G401 (cell line): ENCODE data around the gene CLCNKB. TPM values are rescaled to one million over a fixed set of nuclear protein-coding genes. Genes with fewer than 3 reads are reported as not detected.

Experiments used
- DNase-seq: peaks from one replicate; pipeline ENCODE4 v3.0.0-alpha.2; 2015; ENCODE audit warnings: low spot score
- in situ Hi-C: cut with HindIII; loops from 2 replicates; pipeline ENCODE4 v1.10.0; 2016; ENCODE audit warnings: low sequenced_read_pairs, mixed read lengths
- total RNA-seq: library from RNA; depleted of rRNA; stranded (reverse); fragments of >200 nt; shearing (Covaris generic); gene quantifications from 2 replicates; pipeline ENCODE4 v1.2.3, GENCODE V29; 2014; rRNA removed

CLCNKB gene
- total RNA-seq, 1 experiment from 2014 or later = 1.3 TPM

DNA sequence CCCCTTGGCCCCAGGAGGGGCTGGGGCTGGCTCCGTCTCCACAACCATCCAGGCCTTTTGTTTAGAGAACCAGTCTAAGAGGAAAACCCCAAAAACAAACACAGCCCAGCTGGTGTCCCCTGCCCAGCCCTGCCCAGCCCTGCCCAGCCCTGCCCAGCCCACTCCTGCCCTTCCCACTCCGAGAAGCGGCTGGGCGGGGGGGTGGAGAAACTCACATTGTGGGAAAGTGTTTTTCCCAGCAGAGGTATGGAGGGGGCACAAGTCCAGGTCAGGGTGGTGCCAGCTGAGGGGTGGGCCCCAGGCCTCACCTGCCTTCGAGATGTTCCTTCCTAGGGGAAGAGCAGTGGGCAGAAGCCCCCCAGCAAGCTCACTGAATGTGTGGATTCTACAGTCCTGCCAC, 39.9 kb downstream of the CLCNKB start:
- in situ Hi-C loops = no loop called here
- DNase-seq = no peak

DNA sequence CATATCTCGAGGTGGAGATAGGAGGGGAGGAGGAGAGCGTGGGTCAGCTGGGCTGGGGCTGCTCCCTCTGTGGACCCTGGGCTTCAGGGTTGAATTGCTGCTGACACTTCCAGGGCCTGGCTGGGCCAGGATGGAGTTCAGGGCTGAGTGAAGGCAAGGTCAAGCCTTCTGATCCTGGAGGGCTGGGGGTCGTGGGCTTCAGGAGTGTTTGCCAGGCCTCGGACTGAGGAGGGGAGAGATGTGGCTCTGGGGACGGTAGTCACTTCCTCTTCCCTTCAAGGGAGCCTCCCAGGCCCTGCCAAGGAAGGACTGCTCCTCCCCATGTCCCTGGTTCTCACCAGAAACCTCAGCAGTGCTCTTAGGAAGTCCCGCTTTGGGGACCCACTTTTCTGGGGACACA, 41.9 kb downstream of the CLCNKB start:
- in situ Hi-C loops = no loop called here
- DNase-seq = no peak

DNA sequence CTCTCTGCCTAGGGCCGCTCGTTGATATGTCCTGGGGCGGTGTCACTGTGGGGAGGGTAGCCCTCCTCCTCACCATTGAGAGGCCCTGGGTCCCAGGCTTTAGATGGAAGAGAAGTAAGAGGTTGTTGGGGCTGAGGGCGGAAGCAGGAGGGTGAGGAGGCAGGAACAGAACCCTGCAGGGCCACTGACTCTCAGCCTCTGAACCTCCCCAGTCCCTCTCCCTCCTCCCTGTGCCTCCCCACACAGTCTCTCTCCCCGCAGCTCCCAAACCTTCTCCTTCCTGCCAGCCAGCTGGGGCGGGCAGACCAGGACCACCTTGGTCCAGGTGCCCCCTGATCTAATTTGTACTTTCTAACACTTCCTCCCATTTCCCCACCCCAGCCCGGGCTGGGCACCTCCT, 44.2 kb downstream of the CLCNKB start:
- in situ Hi-C loops = no loop called here
- no peak for DNase-seq

DNA sequence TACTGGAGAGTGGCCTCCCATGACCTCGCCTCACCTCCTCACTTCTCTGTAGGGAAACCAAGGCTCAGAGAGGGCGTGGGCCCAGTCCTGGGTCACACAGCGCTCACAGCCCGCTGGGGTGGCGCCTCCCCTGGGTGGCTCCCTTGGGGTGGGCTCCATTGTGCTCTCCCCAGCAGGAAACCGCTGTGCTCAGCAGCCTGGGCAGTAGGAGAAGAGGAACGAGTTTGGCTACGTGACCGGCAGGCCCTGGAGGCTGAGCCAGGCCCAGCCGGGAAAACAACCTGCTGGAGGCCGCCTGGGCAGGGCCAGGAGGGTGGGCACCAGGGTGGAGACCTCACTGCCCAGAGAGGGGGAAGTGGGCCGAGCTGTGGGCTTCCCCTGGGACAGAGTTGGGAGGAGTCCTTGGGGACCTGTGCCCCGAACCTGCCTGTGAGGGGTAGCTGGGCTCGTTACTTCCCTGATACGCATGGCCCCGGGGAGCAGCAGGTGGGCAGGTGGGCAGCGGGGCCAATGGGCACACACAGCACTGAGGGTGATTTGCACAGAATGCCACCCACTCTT, 44.8 kb downstream of the CLCNKB start:
- in situ Hi-C loops = no loop called here
- DNase-seq = no peak

DNA sequence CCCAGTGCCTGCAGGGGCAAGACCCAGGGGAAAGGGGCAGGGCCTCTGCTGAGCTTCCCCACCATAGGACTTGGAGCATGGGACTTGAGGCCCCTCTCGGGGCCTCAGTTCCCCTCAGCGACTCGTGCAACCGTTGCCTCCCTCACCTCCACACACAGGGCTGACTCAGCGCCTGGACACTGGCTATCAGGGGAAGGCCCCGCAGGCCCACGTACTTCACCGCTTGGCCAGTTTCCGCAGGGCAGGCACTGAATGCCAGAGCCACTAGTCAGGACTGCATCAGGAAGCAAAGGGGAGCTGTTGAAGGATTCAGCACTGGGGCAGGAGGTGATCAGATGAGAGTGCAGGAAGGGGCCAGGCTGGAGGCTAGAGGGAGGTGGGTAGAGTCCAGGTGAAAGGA, 45.4 kb downstream of the CLCNKB start:
- DNase-seq = no peak
- in situ Hi-C loops = no loop called here

DNA sequence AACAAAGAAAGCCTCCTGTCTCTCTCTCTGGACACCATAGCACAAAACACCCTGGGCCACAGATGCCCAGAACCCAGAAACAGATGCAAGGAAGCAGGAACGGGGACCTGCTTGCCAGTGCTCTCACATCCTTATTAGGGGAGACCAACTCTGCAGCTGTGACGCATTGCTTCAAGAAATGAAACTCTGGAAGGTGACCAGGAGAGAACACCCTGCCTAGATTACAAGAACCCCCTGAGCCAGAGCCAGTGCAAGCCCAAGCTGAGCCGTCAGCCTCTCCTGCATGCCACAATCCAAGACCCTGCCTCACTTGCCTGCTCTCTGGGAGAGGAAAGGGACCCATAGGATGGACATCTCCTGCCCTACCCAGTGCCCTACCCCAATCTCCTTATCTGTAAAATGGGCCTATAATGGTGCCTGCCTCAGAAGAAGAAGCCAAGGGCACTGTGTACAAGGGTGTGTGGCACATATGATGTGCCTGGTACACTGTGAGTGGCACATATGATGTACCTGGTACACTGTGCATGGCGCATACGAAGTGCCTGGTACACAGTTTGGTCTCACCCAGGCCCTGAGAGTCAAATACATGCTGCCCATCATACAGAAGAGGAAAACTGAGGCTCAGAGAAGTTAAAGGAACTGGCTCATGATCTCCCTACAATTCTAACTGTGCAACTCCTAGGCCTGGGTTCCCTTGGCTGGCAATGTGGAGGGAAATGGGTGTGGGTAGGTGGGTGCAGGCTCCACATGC, 46.7 kb downstream of the CLCNKB start:
- in situ Hi-C loops = no loop called here
- no peak for DNase-seq

DNA sequence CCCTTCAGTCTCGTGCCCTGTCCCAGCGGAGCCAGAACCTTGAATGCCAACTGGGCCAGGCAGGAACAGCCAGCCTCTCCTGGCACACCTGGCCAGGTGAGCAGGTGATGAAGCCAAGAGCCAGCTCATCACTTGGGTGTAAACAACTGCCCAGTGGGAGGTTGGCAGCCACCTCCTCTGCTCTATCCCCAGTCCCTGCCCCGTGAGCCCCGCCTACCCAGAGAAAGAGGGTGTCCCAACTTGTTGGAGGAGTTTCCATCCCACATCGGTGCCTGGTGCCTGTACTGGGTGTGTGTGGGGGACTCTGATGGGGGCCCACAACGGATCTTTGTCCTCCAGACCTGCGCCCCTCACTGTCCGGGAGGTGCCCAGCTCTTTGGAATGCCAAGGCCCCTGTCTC, 47.7 kb downstream of the CLCNKB start:
- in situ Hi-C loops = no loop called here

DNA sequence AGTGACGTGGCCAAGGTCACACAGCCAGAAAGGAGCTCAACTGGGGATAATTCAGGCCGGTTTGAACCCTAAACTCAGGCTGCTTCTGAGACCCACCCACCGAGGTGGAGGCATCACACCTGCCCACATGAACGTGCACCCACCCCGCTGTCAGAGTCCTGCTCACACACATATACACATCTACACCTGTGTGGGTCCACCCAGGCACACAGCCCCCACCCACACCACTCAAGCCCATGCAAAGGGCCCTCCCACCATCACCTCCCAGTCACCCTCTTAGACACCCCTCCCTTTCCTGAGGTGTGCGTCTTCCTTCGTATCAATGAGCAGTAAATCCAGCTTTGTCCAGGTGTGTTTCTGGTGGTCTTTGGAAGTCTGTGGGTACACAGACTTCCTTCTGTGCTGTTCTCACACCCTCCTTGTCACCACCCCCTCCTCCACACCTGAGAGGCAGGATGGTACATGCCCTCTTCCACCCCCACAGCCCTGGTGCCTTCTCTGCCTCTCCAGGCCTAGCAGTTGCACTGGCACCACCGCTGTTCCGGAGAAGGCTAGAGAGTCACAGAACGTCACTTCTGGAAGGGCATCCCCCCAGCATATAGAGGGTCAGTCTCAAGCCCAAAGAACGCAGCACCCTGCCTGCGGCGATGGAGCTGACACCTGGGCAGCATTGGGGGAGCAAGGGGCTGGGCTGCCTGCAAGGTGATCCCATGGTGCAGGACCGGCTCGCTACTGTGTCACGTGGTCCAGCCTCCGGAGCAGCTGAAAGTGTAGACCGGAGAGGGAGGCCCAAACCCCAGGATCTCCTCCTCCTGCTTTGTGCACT, 48.7 kb downstream of the CLCNKB start:
- in situ Hi-C loops = no loop called here
- DNase-seq = no peak

More for the DNA sequence above, 47.7 kb downstream of the CLCNKB start:
- no peak for DNase-seq

DNA sequence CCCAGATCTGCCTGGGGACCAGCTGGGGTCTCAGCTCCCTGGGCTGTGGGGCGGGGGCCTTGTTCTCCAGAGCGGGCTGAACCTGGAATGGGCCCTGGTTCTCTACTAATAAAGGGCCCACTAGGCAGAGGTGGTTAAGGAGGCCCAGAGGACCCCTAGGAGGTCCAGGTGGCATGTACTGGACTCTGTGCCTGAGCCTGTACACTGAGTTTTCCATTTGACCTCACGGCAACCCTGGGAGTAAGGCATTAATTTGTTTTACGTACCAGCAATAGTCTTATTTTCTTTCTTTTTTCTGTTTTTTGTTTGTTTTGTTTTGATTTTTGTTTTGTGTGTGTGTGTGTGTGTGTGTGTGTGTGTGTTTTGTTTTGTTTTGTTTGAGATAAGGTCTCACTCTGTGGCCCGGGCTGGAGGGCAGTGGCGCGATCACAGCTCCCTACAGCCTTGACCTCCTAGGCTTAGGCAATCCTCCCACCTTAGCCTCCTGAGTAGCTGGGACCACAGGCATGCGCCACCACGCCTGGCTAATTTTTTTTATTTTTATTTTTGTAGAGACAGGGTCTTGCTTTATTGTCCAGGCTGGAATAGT, 49.4 kb downstream of the CLCNKB start:
- no peak for DNase-seq
- in situ Hi-C loops = no loop called here

DNA sequence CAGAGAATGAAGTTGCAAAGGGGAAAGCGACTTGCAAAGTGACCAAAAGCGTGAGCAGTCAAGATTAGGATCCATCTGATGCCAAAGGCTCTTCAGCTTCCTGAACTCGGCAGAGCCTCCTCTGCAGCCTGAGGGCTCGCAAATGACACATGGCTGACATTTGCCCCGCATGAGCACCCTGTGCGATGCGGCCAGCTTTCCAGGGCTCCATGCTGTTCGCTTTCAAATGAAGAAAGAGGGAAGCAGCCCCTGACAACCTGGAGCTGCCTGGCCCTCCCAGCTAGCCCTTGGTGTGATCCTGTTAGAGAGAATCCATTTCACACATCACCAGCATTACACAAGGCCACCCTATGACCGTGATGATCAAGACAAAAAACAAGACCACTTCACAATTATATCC, 50.0 kb downstream of the CLCNKB start:
- in situ Hi-C loops = no loop called here
- no peak for DNase-seq

DNA sequence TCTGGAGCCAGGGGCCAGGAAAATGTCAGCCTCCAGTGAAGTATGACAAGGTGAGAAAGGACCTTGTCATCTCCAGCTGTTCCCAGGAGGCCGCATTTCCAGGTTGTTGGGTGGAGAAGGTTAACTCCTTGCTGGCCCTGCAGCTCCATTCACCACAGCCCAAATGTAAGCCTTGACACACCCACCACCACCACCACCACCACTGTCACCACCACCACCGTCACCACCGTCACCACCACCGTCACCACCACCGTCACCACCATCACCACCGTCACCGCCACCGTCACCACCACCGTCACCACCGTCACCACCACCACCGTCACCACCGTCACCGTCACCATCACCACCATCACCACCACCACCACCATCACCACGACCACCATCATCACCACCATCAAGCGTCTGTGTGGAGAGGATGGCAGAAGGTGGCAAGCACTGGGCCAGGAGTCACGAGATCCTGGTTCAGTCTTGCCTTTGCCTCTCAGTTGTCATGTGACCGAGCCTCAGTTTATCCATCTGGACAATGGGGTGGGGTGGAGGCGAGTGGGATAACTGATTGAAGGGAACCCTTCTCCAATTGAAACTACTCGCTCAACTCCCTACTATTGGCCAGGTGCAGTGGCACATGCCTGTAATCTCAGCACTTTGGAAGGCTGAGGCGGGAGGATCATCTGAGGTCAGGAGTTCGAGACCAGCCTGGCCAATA, 51.0 kb downstream of the CLCNKB start:
- in situ Hi-C loops = no loop called here
- no peak for DNase-seq

DNA sequence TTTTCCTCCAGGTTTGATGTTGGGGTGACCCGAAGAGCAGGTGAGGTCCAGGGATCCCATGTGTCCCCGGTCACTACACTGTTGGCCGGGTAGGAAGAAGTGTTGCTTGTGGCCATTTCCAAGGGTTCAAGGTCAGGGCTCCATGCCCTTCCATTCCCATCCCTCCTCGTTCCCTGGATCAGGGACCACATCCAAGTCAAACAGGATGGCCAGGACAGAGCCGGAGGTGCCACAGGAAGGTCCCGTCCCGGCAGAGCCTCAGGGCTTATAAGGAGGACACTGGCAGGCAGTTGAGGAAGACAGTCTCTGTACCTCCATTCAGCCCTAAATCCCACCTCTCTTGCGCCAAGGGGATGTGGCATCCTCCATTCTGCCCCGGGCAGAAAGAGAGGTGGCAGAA, 51.9 kb downstream of the CLCNKB start:
- in situ Hi-C loops = no loop called here
- DNase-seq = no peak

DNA sequence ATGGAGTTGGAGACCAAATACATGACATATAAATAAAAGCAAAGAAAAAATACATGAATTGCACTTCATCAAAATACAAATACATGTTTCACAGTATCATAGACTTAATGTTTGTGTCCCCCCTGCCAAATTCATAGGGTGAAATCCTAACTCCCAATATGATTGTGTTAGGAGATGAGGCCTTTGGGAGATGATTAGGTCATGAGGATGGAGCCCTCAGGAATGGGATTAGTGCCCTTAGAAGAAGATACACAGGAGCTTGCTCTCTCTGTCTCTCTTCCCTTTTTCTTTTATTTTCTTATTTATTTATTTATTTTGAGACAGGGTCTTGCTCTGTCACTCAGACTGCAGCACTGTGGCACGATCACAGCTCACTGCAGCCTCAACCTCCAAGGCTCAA, 55.8 kb downstream of the CLCNKB start:
- in situ Hi-C loops = no loop called here
- no peak for DNase-seq

DNA sequence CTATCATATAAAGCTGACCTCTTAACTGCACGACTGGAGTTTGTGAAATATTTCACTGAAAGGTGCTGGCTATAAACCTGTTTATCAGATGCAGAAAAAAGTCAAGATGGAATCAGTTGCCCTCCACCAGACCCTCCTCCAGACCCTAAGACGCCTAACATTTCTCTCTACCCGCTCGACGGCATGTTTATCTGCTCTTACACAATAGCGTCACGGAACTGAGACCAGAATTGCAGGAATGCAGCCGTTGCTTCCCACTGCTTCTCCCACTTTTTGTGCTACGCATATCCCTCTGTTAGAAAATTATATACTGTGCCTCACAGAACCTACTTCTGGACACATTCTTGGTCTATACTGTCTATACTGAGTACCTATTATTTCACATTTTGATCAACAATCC, 58.0 kb downstream of the CLCNKB start:
- in situ Hi-C loops = no loop called here
- no peak for DNase-seq

Other genes starting within 250 kb of the CLCNKB start
- gene UQCRHL, start 236.1 kb upstream of the CLCNKB start, total RNA-seq = 6.0 and 6.8 TPM in 2 replicates
- 1.5 and 2.4 TPM in 2 replicates for gene SPEN, start 196.1 kb upstream of the CLCNKB start, total RNA-seq
- gene ZBTB17, start 67.7 kb upstream of the CLCNKB start, total RNA-seq = 32.8 and 43.4 TPM in 2 replicates
- not detected in 2 replicates for gene SRARP, start 39.5 kb upstream of the CLCNKB start, total RNA-seq
- gene HSPB7, start 25.7 kb upstream of the CLCNKB start, total RNA-seq = 3.2 and 7.1 TPM in 2 replicates
- gene CLCNKA, start 21.7 kb upstream of the CLCNKB start, total RNA-seq = 0.31 and 1.1 TPM in 2 replicates
- gene FAM131C, start 29.9 kb downstream of the CLCNKB start, total RNA-seq = 0.88 and 1.3 TPM in 2 replicates
- 33.5 and 45.6 TPM in 2 replicates for gene EPHA2, start 112.3 kb downstream of the CLCNKB start, total RNA-seq
- gene ARHGEF19, start 168.9 kb downstream of the CLCNKB start, total RNA-seq = 4.7 and 7.4 TPM in 2 replicates
- gene CPLANE2, start 193.4 kb downstream of the CLCNKB start, total RNA-seq = 2.8 and 3.5 TPM in 2 replicates